MM.1S (cell line): ENCODE results near the gene GSAP.

Experiments
- EZH2 ChIP-seq: fragments of 300-600 bp; sonication (generic); optimal IDR thresholded peaks from 2 replicates; pipeline ENCODE3; 2017; ENCODE audit warnings: low read depth, mild to moderate bottlenecking, antibody characterized with exemption, low read length, mixed read lengths
- EZH2phosphoT487 ChIP-seq: fragments of 300-600 bp; sonication (generic); IDR thresholded peaks from 2 replicates; pipeline ENCODE4 v1.6.1; 2018; ENCODE audit warnings: antibody characterized with exemption, low read length
- TF ChIP-seq, protein P1 (sequence below): fragments of 300-600 bp; sonication (generic); IDR thresholded peaks from 2 replicates; pipeline ENCODE4 v1.5.1; 2016; ENCODE audit warnings: antibody characterized with exemption, low read length, mixed read lengths

DNA sequence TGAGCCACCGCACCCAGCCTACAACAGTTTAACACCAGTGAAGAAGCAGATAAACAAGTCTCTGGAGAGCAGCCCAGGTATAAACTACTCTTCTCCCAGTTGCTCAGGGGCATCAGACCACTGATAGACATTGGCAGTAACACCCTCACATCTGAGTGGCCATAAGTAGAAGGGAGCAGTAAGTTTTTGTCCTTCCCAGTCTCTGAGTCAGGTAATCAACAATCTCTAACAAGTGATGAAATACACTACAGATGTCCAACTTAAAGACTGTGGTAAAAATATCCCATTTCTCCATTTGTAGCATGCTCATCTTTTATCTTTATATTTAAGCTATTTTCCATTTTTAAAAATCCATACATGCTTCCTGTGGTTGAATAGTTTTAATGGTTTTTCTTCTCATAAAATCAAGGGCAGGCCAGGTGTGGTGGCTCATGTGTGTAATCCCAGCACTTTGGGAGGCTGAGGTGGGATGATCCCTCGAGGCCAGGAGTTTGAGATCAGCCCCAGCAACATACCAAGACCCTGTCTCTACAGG lies 78.6 kb downstream of the GSAP start:
- TF ChIP-seq, protein P1, sequence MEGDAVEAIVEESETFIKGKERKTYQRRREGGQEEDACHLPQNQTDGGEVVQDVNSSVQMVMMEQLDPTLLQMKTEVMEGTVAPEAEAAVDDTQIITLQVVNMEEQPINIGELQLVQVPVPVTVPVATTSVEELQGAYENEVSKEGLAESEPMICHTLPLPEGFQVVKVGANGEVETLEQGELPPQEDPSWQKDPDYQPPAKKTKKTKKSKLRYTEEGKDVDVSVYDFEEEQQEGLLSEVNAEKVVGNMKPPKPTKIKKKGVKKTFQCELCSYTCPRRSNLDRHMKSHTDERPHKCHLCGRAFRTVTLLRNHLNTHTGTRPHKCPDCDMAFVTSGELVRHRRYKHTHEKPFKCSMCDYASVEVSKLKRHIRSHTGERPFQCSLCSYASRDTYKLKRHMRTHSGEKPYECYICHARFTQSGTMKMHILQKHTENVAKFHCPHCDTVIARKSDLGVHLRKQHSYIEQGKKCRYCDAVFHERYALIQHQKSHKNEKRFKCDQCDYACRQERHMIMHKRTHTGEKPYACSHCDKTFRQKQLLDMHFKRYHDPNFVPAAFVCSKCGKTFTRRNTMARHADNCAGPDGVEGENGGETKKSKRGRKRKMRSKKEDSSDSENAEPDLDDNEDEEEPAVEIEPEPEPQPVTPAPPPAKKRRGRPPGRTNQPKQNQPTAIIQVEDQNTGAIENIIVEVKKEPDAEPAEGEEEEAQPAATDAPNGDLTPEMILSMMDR, result no peak
- TF ChIP-seq EZH2 (no peak), EZH2phosphoT487 (no peak)
